ENCODE measurements around the gene GPR107. TPM values are rescaled to one million over a fixed set of nuclear protein-coding genes. Genes with fewer than 3 reads are reported as not detected.
A peak's percentile ranks its signal among the peaks of the same experiment; 100 is the strongest.

GPR107 gene
- total and polyA plus RNA-seq, 2 donors (not counting 1 experiment from before 2014, with no cell fraction given) = 10.4 to 28.1 TPM

GRCh38 chr9:130013326-130013725 is 40.4 kb upstream of the GPR107 start:
- no CpG with 5 or more reads among the region's 2 CpGs for WGBS (ENCODE audit: insufficient coverage)
- Histone ChIP-seq H3K27ac (ENCODE audit: low read length in 2 of 2) (peak overlapping the region in 1 of 2 donors; percentile 96), H3K4me1 (ENCODE audit: control insufficient read depth in 2 of 2, insufficient read depth in 2 of 2, low read length in 2 of 2) (peaks cover 56 to 59% of the 10 kb centered on the region in 2 donors), H3K9ac (ENCODE audit: low read length) (no peak overlapping the region), H3K9me3 (ENCODE audit: control extremely low read depth in 1 of 3, control insufficient read depth in 2 of 3, insufficient read depth in 1 of 3, low read length in 2 of 3) (peaks cover 0 to 12% (median 7%) of the 10 kb centered on the region in 3 donors), H3K27me3 (replicated peaks in 1 of 4; ENCODE audit: control extremely low read depth in 1 of 4, control insufficient read depth in 3 of 4, insufficient read depth in 4 of 4, low read length in 3 of 4) (no peaks in the 10 kb centered on the region), H3K79me2 (ENCODE audit: control insufficient read depth, insufficient read depth, low read length) (peaks cover 99% of the 10 kb centered on the region), H2AFZ (ENCODE audit: insufficient read depth, low read depth, low read length, poor library complexity, severe bottlenecking) (no peak overlapping the region), H3K4me2 (replicated peaks; ENCODE audit: low read depth, low read length, poor library complexity, severe bottlenecking) (no peak overlapping the region), H3K36me3 (replicated peaks in 1 of 2; ENCODE audit: control extremely low read depth in 1 of 2, control insufficient read depth in 1 of 2, extremely low read depth in 1 of 2, insufficient read depth in 2 of 2, low read length in 1 of 2) (peaks cover 0 to 9% of the 10 kb centered on the region in 2 experiments), H4K20me1 (ENCODE audit: control insufficient read depth, insufficient read depth, low read length, poor library complexity, severe bottlenecking) (no peaks in the 10 kb centered on the region), H3K4me3 (ENCODE audit: control extremely low read depth in 1 of 5, extremely low read depth in 1 of 5, insufficient read depth in 1 of 5, low read depth in 2 of 5, low read length in 4 of 5) (no peak overlapping the region)
- H3K27me3 Mint-ChIP-seq = no peaks in the 10 kb centered on the region
- CTCF ChIA-PET = interaction anchor here (2.5 kb wide), 1 partner anchor 10 kb away, joined by 5 read pairs; no protein-coding TSS in a partner anchor
- ATAC-seq (ENCODE audit: low read depth) = no peak
- no peak for TF ChIP-seq CTCF (IDR thresholded peaks at IDR 0.05)
- TF ChIP-seq EZH2 (IDR thresholded peaks at IDR 0.05; ENCODE audit: borderline replicate concordance, insufficient read depth, low read depth, low read length, poor library complexity, severe bottlenecking) = no peak
- H3K4me1 Mint-ChIP-seq = peaks cover 71% of the 10 kb centered on the region
- H3K27ac Mint-ChIP-seq = peak overlapping the region; percentile 74
- no peak for DNase-seq
- POLR2A ChIA-PET = interaction anchor here (0.5 to 1.5 kb wide), 3 partner anchors 22 to 57 kb away, joined by 3 to 8 read pairs (median 3); no protein-coding TSS in a partner anchor
- intact Hi-C loops (cut with micrococcal nuclease) = loop anchor here (1.0 to 2.0 kb wide), 2 partner anchors 8 to 15 kb away; no protein-coding TSS in a partner anchor
- no peak overlapping the region for H3K4me3 Mint-ChIP-seq
- H3K9me3 Mint-ChIP-seq (ENCODE audit: insufficient read depth) = no peaks in the 10 kb centered on the region

GRCh38 chr9:130015353-130016019 is 38.2 kb upstream of the GPR107 start:
- CTCF ChIA-PET = no interaction called here
- Mint-ChIP-seq H3K4me3 (no peak overlapping the region), H3K4me1 (peaks cover 65% of the 10 kb centered on the region)

More at GRCh38 chr9:130015353-130016019, 38.2 kb upstream of the GPR107 start:
- no peak overlapping the region for H3K4me2 ChIP-seq (replicated peaks; ENCODE audit: low read depth, low read length, poor library complexity, severe bottlenecking)
- no peak for ATAC-seq (ENCODE audit: low read depth)
- intact Hi-C loops (cut with micrococcal nuclease) = no loop called here
- no peaks in the 10 kb centered on the region for H3K27me3 Mint-ChIP-seq
- peaks cover 39 to 52% of the 10 kb centered on the region in 2 donors for H3K4me1 ChIP-seq (ENCODE audit: control insufficient read depth in 2 of 2, insufficient read depth in 2 of 2, low read length in 2 of 2)
- DNase-seq = no peak
- no peaks in the 10 kb centered on the region for H3K27me3 ChIP-seq (replicated peaks in 1 of 4; ENCODE audit: control extremely low read depth in 1 of 4, control insufficient read depth in 3 of 4, insufficient read depth in 4 of 4, low read length in 3 of 4)
- no peak overlapping the region for H3K9ac ChIP-seq (ENCODE audit: low read length)
- POLR2A ChIA-PET = interaction anchor here (1.1 kb wide), 1 partner anchor 24 kb away, joined by 5 read pairs; no protein-coding TSS in a partner anchor
- TF ChIP-seq CTCF (IDR thresholded peaks at IDR 0.05) (no peak), EZH2 (IDR thresholded peaks at IDR 0.05; ENCODE audit: borderline replicate concordance, insufficient read depth, low read depth, low read length, poor library complexity, severe bottlenecking) (no peak)
- peak overlapping the region; percentile 53 for H3K27ac Mint-ChIP-seq
- peaks cover 99% of the 10 kb centered on the region for H3K79me2 ChIP-seq (ENCODE audit: control insufficient read depth, insufficient read depth, low read length)
- no peaks in the 10 kb centered on the region for H3K9me3 Mint-ChIP-seq (ENCODE audit: insufficient read depth)
- H3K9me3 ChIP-seq (ENCODE audit: control extremely low read depth in 1 of 3, control insufficient read depth in 2 of 3, insufficient read depth in 1 of 3, low read length in 2 of 3) = peaks cover 0 to 12% (median 7%) of the 10 kb centered on the region in 3 donors
- H2AFZ ChIP-seq (ENCODE audit: insufficient read depth, low read depth, low read length, poor library complexity, severe bottlenecking) = no peak overlapping the region
- H3K36me3 ChIP-seq (replicated peaks in 1 of 2; ENCODE audit: control extremely low read depth in 1 of 2, control insufficient read depth in 1 of 2, extremely low read depth in 1 of 2, insufficient read depth in 2 of 2, low read length in 1 of 2) = peaks cover 0 to 12% of the 10 kb centered on the region in 2 experiments
- no peak overlapping the region for H3K4me3 ChIP-seq (ENCODE audit: control extremely low read depth in 1 of 5, extremely low read depth in 1 of 5, insufficient read depth in 1 of 5, low read depth in 2 of 5, low read length in 4 of 5)
- 86% methylated on average over 1 of the region's 5 CpGs for WGBS (ENCODE audit: insufficient coverage)
- H4K20me1 ChIP-seq (ENCODE audit: control insufficient read depth, insufficient read depth, low read length, poor library complexity, severe bottlenecking) = no peaks in the 10 kb centered on the region
- peak overlapping the region in 1 of 2 donors; percentile 52 for H3K27ac ChIP-seq (ENCODE audit: low read length in 2 of 2)
